Measurements from ENCODE around the gene CATSPERD.

GRCh38 chr19:5767949-5768348 lies 47.5 kb downstream of the CATSPERD start:
- TF ChIP-seq CTCF (conservative IDR thresholded peaks at IDR 0.05), result no peak
- no peak for TF ChIP-seq EZH2 (IDR thresholded peaks at IDR 0.05; ENCODE audit: low read depth)
